HEK293 (cell line): ENCODE measurements around the gene MAGED1.

Experiments
- CTCF ChIA-PET: fragments of 350-600 bp; formaldehyde crosslinking; extraction: SDS; loops from one replicate; lab custom pipeline; 2021; ENCODE audit warnings: antibody characterized with exemption; lab: Yijun Ruan, JAX
- POLR2A ChIA-PET: fragments of 300-600 bp; formaldehyde crosslinking; extraction: SDS; loops from one replicate; lab custom pipeline; 2020; ENCODE audit warnings: antibody characterized with exemption, inconsistent platforms; lab: Yijun Ruan, JAX
- H3K27ac ChIP-seq: fragments of 200-500 bp; sonication (Bioruptor generic); 2 replicates; pipeline ENCODE4 v1.5.1; 2014; ENCODE audit warnings: low read depth, low read length, control low read depth, inconsistent platforms; ENCODE audit errors: extremely low read depth
- H3K36me3 ChIP-seq, 2 experiments: fragments of 200-500 bp in 1 of 2; sonication (Bioruptor generic) in 1 of 2; 1 replicate in 1 of 2; 2 replicates in 1 of 2; pipeline ENCODE4 v1.5.1; 2014 to 2017; ENCODE audit warnings: inconsistent platforms in 2 of 2, low read length in 2 of 2; ENCODE audit not compliant: control insufficient read depth in 2 of 2, insufficient read depth in 1 of 2
- H3K4me1 ChIP-seq: fragments of 200-500 bp; sonication (Bioruptor generic); 2 replicates; pipeline ENCODE4 v1.5.1; 2014; ENCODE audit warnings: mild to moderate bottlenecking, low read length, inconsistent platforms; ENCODE audit not compliant: control insufficient read depth, insufficient read depth
- H3K4me3 ChIP-seq: 2 replicates; pipeline ENCODE4 v1.5.1; 2011; ENCODE audit warnings: low read depth, mild to moderate bottlenecking, control low read depth, low read length, moderate library complexity
- H3K9me3 ChIP-seq: fragments of 200-500 bp; sonication (Bioruptor generic); 2 replicates; pipeline ENCODE4 v1.5.1; 2014; ENCODE audit warnings: low read depth, low read length, inconsistent platforms; ENCODE audit not compliant: control insufficient read depth, insufficient read depth
- FEZF1 ChIP-seq: fragments of 450-650 bp; formaldehyde crosslinking; IDR thresholded peaks from 2 replicates; pipeline ENCODE4 v1.5.1; 2016; ENCODE audit warnings: missing biosample characterization, missing genetic modification characterization
- GLI4 ChIP-seq: fragments of 450-650 bp; formaldehyde crosslinking; IDR thresholded peaks from 2 replicates; pipeline ENCODE4 v1.5.1; 2016; ENCODE audit warnings: missing biosample characterization, missing genetic modification characterization
- KLF8 ChIP-seq: fragments of 450-650 bp; formaldehyde crosslinking; IDR thresholded peaks from 2 replicates; pipeline ENCODE4 v1.5.1; 2016; ENCODE audit warnings: missing biosample characterization, missing genetic modification characterization
- MZF1 ChIP-seq: fragments of 450-650 bp; formaldehyde crosslinking; IDR thresholded peaks from 2 replicates; pipeline ENCODE4 v1.5.1; 2017; ENCODE audit warnings: missing biosample characterization, missing genetic modification characterization, borderline replicate concordance
- OVOL3 ChIP-seq: fragments of 450-650 bp; formaldehyde crosslinking; IDR thresholded peaks from 2 replicates; pipeline ENCODE4 v1.5.1; 2016; ENCODE audit warnings: missing biosample characterization, missing genetic modification characterization
- REPIN1 ChIP-seq: fragments of 450-650 bp; formaldehyde crosslinking; IDR thresholded peaks from 2 replicates; pipeline ENCODE4 v1.5.1; 2017; ENCODE audit warnings: missing biosample characterization, missing genetic modification characterization, low read depth
- SCRT1 ChIP-seq: fragments of 450-650 bp; formaldehyde crosslinking; IDR thresholded peaks from 2 replicates; pipeline ENCODE4 v1.5.1; 2016; ENCODE audit warnings: missing biosample characterization, missing genetic modification characterization, borderline replicate concordance
- ZNF10 ChIP-seq: fragments of 450-650 bp; formaldehyde crosslinking; IDR thresholded peaks from 2 replicates; pipeline ENCODE4 v1.5.1; 2017; ENCODE audit warnings: missing biosample characterization, missing genetic modification characterization
- ZNF155 ChIP-seq: fragments of 450-650 bp; formaldehyde crosslinking; IDR thresholded peaks from 2 replicates; pipeline ENCODE4 v1.5.1; 2016; ENCODE audit warnings: missing biosample characterization, missing genetic modification characterization
- ZNF214 ChIP-seq: fragments of 450-650 bp; formaldehyde crosslinking; IDR thresholded peaks from 2 replicates; pipeline ENCODE4 v1.5.1; 2017; ENCODE audit warnings: missing biosample characterization, mild to moderate bottlenecking, missing genetic modification characterization, borderline replicate concordance
- ZNF23 ChIP-seq: fragments of 450-650 bp; formaldehyde crosslinking; IDR thresholded peaks from 2 replicates; pipeline ENCODE4 v1.5.1; 2016; ENCODE audit warnings: missing biosample characterization, missing genetic modification characterization, borderline replicate concordance
- ZNF24 ChIP-seq: fragments of 450-650 bp; formaldehyde crosslinking; IDR thresholded peaks from 2 replicates; pipeline ENCODE4 v1.5.1; 2016; ENCODE audit warnings: missing biosample characterization, missing genetic modification characterization
- ZNF280C ChIP-seq: fragments of 450-650 bp; formaldehyde crosslinking; IDR thresholded peaks from 2 replicates; pipeline ENCODE4 v1.5.1; 2016; ENCODE audit warnings: missing biosample characterization, missing genetic modification characterization
- ZNF324 ChIP-seq: fragments of 450-650 bp; formaldehyde crosslinking; IDR thresholded peaks from 2 replicates; pipeline ENCODE4 v1.5.1; 2016; ENCODE audit warnings: missing biosample characterization, missing genetic modification characterization
- ZNF394 ChIP-seq: fragments of 450-650 bp; formaldehyde crosslinking; IDR thresholded peaks from 2 replicates; pipeline ENCODE4 v1.5.1; 2016; ENCODE audit warnings: missing biosample characterization, missing genetic modification characterization, mild to moderate bottlenecking, moderate library complexity, borderline replicate concordance
- ZNF501 ChIP-seq: fragments of 450-650 bp; formaldehyde crosslinking; IDR thresholded peaks from 2 replicates; pipeline ENCODE4 v1.5.1; 2016; ENCODE audit warnings: missing biosample characterization, missing genetic modification characterization
- ZNF513 ChIP-seq: fragments of 450-650 bp; IDR thresholded peaks from 2 replicates; pipeline ENCODE4 v1.5.1; 2018; ENCODE audit warnings: missing biosample characterization, missing genetic modification characterization
- ZNF529 ChIP-seq: fragments of 450-650 bp; formaldehyde crosslinking; IDR thresholded peaks from 2 replicates; pipeline ENCODE4 v1.5.1; 2017; ENCODE audit warnings: missing genetic modification characterization, missing biosample characterization; ENCODE audit not compliant: insufficient replicate concordance
- ZNF585B ChIP-seq: fragments of 450-650 bp; formaldehyde crosslinking; IDR thresholded peaks from 2 replicates; pipeline ENCODE4 v1.5.1; 2016; ENCODE audit warnings: missing biosample characterization, missing genetic modification characterization
- ZNF610 ChIP-seq: fragments of 450-650 bp; formaldehyde crosslinking; IDR thresholded peaks from 2 replicates; pipeline ENCODE4 v1.5.1; 2016; ENCODE audit warnings: missing biosample characterization, missing genetic modification characterization, borderline replicate concordance
- ZNF660 ChIP-seq: fragments of 450-650 bp; IDR thresholded peaks from 2 replicates; pipeline ENCODE4 v1.5.1; 2018; ENCODE audit warnings: missing biosample characterization, mild to moderate bottlenecking, missing genetic modification characterization
- ZNF747 ChIP-seq: fragments of 450-650 bp; formaldehyde crosslinking; IDR thresholded peaks from 2 replicates; pipeline ENCODE4 v1.5.1; 2016; ENCODE audit warnings: missing biosample characterization, missing genetic modification characterization
- ZNF776 ChIP-seq: fragments of 450-650 bp; formaldehyde crosslinking; IDR thresholded peaks from 2 replicates; pipeline ENCODE4 v1.5.0; 2017; ENCODE audit warnings: missing biosample characterization, missing genetic modification characterization, borderline replicate concordance
- ZSCAN16 ChIP-seq: fragments of 450-650 bp; formaldehyde crosslinking; IDR thresholded peaks from 2 replicates; pipeline ENCODE4 v1.5.1; 2016; ENCODE audit warnings: missing biosample characterization, missing genetic modification characterization
- TF ChIP-seq, protein P1 (sequence below): fragments of 450-650 bp; formaldehyde crosslinking; IDR thresholded peaks from 2 replicates; pipeline ENCODE4 v1.5.1; 2016; ENCODE audit warnings: missing biosample characterization, missing genetic modification characterization, low read depth
- TF ChIP-seq, protein P2 (sequence below): fragments of 450-650 bp; formaldehyde crosslinking; conservative IDR thresholded peaks from 2 replicates; pipeline ENCODE4 v1.5.1; 2016; ENCODE audit warnings: low read depth, missing biosample characterization, missing genetic modification characterization

Gene MAGED1

DNA sequence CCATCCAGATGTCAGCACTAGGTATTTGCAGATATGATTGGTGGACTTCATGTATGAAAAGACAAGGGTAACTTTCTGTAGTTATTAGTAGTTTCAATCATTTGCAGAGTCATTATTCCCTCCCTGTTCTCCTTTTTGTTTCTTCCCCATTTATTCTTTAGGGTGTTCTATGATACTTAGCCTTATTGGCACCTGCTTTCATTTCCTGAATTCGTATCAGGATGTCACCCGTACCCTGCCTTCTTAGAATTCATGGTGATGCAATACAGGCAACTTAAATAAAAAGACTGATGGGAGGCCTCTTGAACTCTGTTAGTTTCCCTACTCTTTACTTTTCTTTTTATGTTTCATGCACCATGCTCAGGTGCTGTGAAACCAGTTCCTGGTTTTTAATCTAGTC is 24.2 kb downstream of the MAGED1 start:
- H3K27ac ChIP-seq = no peak overlapping the region
- no peaks in the 10 kb centered on the region for H3K4me1 ChIP-seq
- H3K4me3 ChIP-seq = no peak overlapping the region
- no peaks in the 10 kb centered on the region for H3K36me3 ChIP-seq
- H3K9me3 ChIP-seq = no peaks in the 10 kb centered on the region
- TF ChIP-seq KLF8 (tag by site-specific recombination) (no peak), GLI4 (tag by site-specific recombination) (no peak), ZNF585B (tag by site-specific recombination) (no peak), ZNF501 (tag by site-specific recombination) (no peak), REPIN1 (no peak), ZNF529 (no peak), ZNF23 (tag by site-specific recombination) (no peak), ZNF214 (tag by site-specific recombination) (no peak)
- CTCF ChIA-PET = no interaction called here
- POLR2A ChIA-PET = no interaction called here

GRCh38 chrX:51922561-51922960 is 29.1 kb downstream of the MAGED1 start:
- Histone ChIP-seq H3K27ac (no peak overlapping the region), H3K4me3 (no peak overlapping the region), H3K4me1 (no peaks in the 10 kb centered on the region), H3K36me3 (no peaks in the 10 kb centered on the region), H3K9me3 (no peaks in the 10 kb centered on the region)
- POLR2A ChIA-PET = no interaction called here
- CTCF ChIA-PET = no interaction called here
- no peak for TF ChIP-seq SCRT1 (tag by site-specific recombination)
- no peak for TF ChIP-seq MZF1 (tag by site-specific recombination)
- TF ChIP-seq, protein P1, sequence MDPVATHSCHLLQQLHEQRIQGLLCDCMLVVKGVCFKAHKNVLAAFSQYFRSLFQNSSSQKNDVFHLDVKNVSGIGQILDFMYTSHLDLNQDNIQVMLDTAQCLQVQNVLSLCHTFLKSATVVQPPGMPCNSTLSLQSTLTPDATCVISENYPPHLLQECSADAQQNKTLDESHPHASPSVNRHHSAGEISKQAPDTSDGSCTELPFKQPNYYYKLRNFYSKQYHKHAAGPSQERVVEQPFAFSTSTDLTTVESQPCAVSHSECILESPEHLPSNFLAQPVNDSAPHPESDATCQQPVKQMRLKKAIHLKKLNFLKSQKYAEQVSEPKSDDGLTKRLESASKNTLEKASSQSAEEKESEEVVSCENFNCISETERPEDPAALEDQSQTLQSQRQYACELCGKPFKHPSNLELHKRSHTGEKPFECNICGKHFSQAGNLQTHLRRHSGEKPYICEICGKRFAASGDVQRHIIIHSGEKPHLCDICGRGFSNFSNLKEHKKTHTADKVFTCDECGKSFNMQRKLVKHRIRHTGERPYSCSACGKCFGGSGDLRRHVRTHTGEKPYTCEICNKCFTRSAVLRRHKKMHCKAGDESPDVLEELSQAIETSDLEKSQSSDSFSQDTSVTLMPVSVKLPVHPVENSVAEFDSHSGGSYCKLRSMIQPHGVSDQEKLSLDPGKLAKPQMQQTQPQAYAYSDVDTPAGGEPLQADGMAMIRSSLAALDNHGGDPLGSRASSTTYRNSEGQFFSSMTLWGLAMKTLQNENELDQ (tag by site-specific recombination) = no peak
- TF ChIP-seq FEZF1 (tag by site-specific recombination) = no peak
- no peak for TF ChIP-seq OVOL3 (tag by site-specific recombination)
- TF ChIP-seq ZNF747 (tag by site-specific recombination) = no peak
- no peak for TF ChIP-seq ZNF324 (tag by site-specific recombination)
- no peak for TF ChIP-seq ZNF394
- TF ChIP-seq ZNF776 (tag by site-specific recombination) = no peak
- TF ChIP-seq REPIN1 = no peak
- TF ChIP-seq ZNF513 = no peak
- no peak for TF ChIP-seq ZNF24 (tag by site-specific recombination)
- no peak for TF ChIP-seq ZNF660 (tag by site-specific recombination)
- TF ChIP-seq, protein P2, sequence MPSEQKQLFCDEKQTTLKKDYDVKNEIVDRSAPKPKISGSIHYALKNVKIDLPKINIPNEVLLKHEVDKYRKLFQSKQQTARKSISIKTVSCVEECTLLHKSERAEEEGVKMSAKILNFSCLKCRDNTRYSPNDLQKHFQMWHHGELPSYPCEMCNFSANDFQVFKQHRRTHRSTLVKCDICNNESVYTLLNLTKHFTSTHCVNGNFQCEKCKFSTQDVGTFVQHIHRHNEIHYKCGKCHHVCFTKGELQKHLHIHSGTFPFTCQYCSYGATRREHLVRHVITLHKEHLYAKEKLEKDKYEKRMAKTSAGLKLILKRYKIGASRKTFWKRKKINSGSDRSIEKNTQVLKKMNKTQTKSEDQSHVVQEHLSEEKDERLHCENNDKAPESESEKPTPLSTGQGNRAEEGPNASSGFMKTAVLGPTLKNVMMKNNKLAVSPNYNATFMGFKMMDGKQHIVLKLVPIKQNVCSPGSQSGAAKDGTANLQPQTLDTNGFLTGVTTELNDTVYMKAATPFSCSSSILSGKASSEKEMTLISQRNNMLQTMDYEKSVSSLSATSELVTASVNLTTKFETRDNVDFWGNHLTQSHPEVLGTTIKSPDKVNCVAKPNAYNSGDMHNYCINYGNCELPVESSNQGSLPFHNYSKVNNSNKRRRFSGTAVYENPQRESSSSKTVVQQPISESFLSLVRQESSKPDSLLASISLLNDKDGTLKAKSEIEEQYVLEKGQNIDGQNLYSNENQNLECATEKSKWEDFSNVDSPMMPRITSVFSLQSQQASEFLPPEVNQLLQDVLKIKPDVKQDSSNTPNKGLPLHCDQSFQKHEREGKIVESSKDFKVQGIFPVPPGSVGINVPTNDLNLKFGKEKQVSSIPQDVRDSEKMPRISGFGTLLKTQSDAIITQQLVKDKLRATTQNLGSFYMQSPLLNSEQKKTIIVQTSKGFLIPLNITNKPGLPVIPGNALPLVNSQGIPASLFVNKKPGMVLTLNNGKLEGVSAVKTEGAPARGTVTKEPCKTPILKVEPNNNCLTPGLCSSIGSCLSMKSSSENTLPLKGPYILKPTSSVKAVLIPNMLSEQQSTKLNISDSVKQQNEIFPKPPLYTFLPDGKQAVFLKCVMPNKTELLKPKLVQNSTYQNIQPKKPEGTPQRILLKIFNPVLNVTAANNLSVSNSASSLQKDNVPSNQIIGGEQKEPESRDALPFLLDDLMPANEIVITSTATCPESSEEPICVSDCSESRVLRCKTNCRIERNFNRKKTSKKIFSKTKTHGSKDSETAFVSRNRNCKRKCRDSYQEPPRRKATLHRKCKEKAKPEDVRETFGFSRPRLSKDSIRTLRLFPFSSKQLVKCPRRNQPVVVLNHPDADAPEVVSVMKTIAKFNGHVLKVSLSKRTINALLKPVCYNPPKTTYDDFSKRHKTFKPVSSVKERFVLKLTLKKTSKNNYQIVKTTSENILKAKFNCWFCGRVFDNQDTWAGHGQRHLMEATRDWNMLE (tag by site-specific recombination) = no peak
- TF ChIP-seq ZNF155 (tag by site-specific recombination) = no peak
- TF ChIP-seq ZNF280C (tag by site-specific recombination) = no peak
- TF ChIP-seq ZNF10 (tag by site-specific recombination) = no peak
- TF ChIP-seq ZSCAN16 (tag by site-specific recombination) = no peak
- no peak for TF ChIP-seq ZNF610 (tag by site-specific recombination)
